H1 (cell line): ENCODE results near the gene ROS1. TPM values are rescaled to one million over a fixed set of nuclear protein-coding genes. Genes with fewer than 3 reads are reported as not detected.

Experiments
- ASH2L ChIP-seq: fragments of 200-600, 300-600 bp; sonication (generic); IDR thresholded peaks from one replicate; pipeline ENCODE4 v1.7.1; 2017; ENCODE audit warnings: low read length
- SAP30 ChIP-seq: fragments of 300-600 bp; sonication (generic); IDR thresholded peaks from 2 replicates; pipeline ENCODE4 v1.7.1; 2012; ENCODE audit warnings: low read length, moderate library complexity, mild to moderate bottlenecking, inconsistent platforms; ENCODE audit not compliant: insufficient read depth, insufficient replicate concordance
- SIN3A ChIP-seq, 2 experiments: IDR thresholded peaks in 1 of 2; conservative IDR thresholded peaks in 1 of 2; 2 replicates each; pipeline ENCODE4 v1.6.1; 2011 to 2012; ENCODE audit warnings: low read length in 2 of 2, improper control_type of control experiment in 1 of 2, low read depth in 1 of 2, mild to moderate bottlenecking in 1 of 2
- polyA plus RNA-seq, 7 experiments: library from polyadenylated mRNA; depleted of rRNA in 3 of 7; stranded (reverse) in 5 of 7; unstranded in 2 of 7; fragments of >200 nt in 5 of 7; fragments of 200-250 nt in 2 of 7; gene quantifications; 1 replicate in 5 of 7; 2 replicates in 1 of 7; 4 replicates in 1 of 7; pipeline versions ENCODE4 v1.2.1 to v1.2.3, GENCODE V29; 2011 to 2013; ENCODE audit warnings: missing spikeins in 2 of 7, mixed read lengths in 2 of 7
- total RNA-seq: library from RNA; stranded (reverse); fragmentation: NEBNext Ultra II Directional; extraction: Animal tissue kit (Norgen Biotek cat#: 25700); gene quantifications from 2 replicates; pipeline ENCODE4 v1.2.1, GENCODE V29; 2021

Gene ROS1
- total and polyA plus RNA-seq, 2 of the 8 experiments (the other 6 are each of a cell fraction or from before 2014, with no cell fraction given) = not detected

DNA sequence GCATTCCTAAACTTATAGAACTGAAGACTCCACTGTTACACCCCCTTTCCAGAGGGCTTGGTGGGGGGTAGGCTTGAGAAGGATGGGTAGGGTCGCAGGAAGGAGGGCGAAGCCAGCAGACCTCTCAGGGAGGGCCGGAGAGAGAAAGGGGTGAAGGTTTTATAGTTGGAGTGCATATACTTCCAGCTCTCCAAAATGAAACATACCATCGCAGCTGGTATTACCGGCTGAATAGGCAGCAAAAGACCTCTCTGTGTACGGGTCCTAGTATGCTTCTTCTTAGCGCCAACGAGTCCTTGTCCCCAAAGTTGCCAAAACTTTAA is 161.4 kb downstream of the ROS1 start (continued):
- no peak for TF ChIP-seq SIN3A (conservative IDR thresholded peaks at IDR 0.05 in 1 of 2, IDR thresholded peaks at IDR 0.05 in 1 of 2; ENCODE audit: low read depth in 1 of 2, low read length in 2 of 2)
- TF ChIP-seq SAP30 = no peak
- TF ChIP-seq ASH2L = no peak
